Motor neuron (in vitro differentiated cells): ENCODE results near the gene SLC45A1. TPM values are rescaled to one million over a fixed set of nuclear protein-coding genes. Genes with fewer than 3 reads are reported as not detected.

Experiments
- ATAC-seq, 8 experiments: fragments of 200-7000 bp; cut with Tn5 transposase; replicated peaks in 6 of 8; 2 replicates each; pipeline ENCODE4 v1.8.0; 2021; ENCODE audit warnings: mild to moderate bottlenecking in 8 of 8, moderate library complexity in 8 of 8
- H3K27ac ChIP-seq, 2 donors: fragments of 250-450 bp; sonication (Bioruptor Pico); 2 replicates each; pipeline ENCODE4 v1.9.0; 2021; ENCODE audit warnings: antibody characterized with exemption in 2 of 2, mild to moderate bottlenecking in 2 of 2, moderate library complexity in 1 of 2
- H3K4me1 ChIP-seq, 2 donors: fragments of 250-450 bp; sonication (Bioruptor Pico); replicated peaks in 1 of 2; 2 replicates each; pipeline ENCODE4 v1.6.1; 2021; ENCODE audit warnings: antibody characterized with exemption in 2 of 2, mild to moderate bottlenecking in 2 of 2, moderate library complexity in 1 of 2
- H3K4me3 ChIP-seq, 5 donors: fragments of 250-450 bp; sonication (Bioruptor Pico); 2 replicates each; pipeline ENCODE4 v1.9.0; 2021; ENCODE audit warnings: antibody characterized with exemption in 5 of 5, mild to moderate bottlenecking in 5 of 5, moderate library complexity in 4 of 5
- WGBS, 10 experiments: fragments of 450-650 bp; shearing (Covaris generic); methylation state at CpG; one replicate each; pipeline ENCODE4 v1.0.0; 2022; 5-methylcytosine and 5-hydroxymethylcytosine counted together
- in situ Hi-C, 9 experiments: fragments of 400-800 bp; cut with MboI; loops; one replicate each; pipeline ENCODE4 v1.15.0; 2021; ENCODE audit warnings: low sequenced_read_pairs in 9 of 9, low pct_unique_long_range_greater_than_20kb in 2 of 9; ENCODE audit not compliant: unreplicated experiment in 9 of 9
- total RNA-seq, 8 experiments: library from RNA; unstranded; fragments of 300-600 nt; gene quantifications; 2 replicates each; pipeline versions ENCODE4 v1.2.3 to v1.2.4, GENCODE V29; 2022

The SLC45A1 gene
- total RNA-seq, 8 experiments from 2014 or later: 0.17 to 8.4 (median 5.2) TPM

DNA sequence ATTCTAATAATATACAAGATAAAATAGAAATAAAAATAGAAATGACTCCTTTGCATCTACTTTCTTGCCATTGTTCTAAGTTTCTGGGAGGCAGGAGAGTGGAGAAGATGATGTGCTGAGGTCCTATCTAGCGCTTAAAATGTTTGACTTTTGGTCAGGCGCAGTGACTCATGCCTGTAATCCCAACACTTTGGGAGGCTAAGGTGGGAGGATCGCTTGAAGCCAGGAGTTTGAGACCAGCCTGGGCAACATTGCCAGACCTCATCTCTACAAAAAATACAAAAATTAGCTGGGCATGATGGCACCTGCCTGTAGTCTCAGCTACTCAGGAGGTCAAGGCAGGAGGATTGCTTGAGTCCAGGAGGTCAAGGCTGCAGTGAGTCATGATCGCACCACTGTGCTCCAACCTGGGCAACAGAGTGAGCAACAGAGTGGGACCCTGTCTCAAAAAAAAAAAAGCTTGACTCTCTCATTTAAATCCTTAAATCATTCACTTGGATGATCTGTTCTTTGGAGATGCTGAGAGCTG is 24.2 kb upstream of the SLC45A1 start:
- WGBS, 10 experiments: 81 to 100% (median 96%) methylated on average over 1 to 4 of the region's 4 CpGs; no CpG with 5 or more reads in 1 of the 10 experiments
- in situ Hi-C loops: no loop called here
- ATAC-seq: no peak
- Histone ChIP-seq H3K4me1 (peaks cover 0 to 2% of the 10 kb centered on the region in 2 donors), H3K4me3 (no peak overlapping the region), H3K27ac (no peak overlapping the region)

DNA sequence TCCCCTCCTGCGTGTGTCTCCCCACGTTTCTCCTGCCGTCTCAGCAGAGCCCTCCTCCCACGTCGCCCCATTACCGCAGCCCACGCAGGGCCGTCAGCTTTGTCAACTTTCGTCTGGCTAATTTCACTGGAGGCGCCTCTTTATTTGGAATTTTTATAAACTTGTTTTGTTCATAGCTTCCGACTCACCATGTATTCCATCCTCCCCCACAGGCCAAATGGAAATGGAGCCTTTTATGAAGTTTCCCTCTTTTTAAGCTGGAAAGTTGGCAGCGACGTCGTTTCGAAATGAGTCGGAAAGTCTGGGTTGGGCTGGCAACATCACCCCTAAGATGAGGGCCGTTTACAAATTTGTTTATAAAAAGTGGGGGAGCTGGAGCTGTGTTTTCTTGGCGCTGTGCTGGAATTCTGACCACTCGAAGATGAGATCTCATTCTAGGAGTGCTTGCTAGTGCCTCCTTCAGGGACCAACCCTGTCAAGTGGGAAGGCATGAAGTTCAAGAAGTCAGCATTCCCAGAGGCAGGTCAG is 23.7 kb upstream of the SLC45A1 start:
- no peak overlapping the region for H3K27ac ChIP-seq
- 40 to 94% (median 90%) methylated on average over 2 to 19 of the region's 19 CpGs for WGBS, 10 experiments
- H3K4me1 ChIP-seq: peaks cover 0 to 2% of the 10 kb centered on the region in 2 donors
- in situ Hi-C loops: no loop called here
- ATAC-seq: no peak
- H3K4me3 ChIP-seq: no peak overlapping the region

DNA sequence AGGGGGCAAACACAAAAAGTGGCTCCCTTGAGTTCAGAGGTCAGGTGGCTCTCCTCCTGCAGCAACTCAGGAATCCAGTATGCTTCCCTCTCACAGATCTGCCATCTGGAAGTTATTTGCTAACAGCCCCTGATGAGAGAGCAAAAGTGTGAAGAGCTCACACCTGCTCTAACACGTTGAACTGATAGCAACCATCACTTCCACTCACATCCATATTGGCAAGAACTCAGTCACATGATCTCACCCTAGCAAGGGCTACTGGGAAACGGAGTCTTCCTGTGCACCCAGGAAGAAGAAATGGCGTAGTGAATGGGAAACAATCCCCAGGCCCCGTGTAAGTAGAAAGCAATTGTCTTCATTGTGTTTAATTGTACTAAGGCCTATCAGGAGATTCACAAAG is 20.7 kb upstream of the SLC45A1 start:
- ATAC-seq: no peak
- 64 to 92% (median 77%) methylated on average over 2 to 4 of the region's 4 CpGs; no CpG with 5 or more reads in 4 of the 10 experiments for WGBS, 10 experiments
- H3K27ac ChIP-seq: no peak overlapping the region
- peaks cover 25 to 27% of the 10 kb centered on the region in 2 donors for H3K4me1 ChIP-seq
- H3K4me3 ChIP-seq: no peak overlapping the region
- in situ Hi-C loops: no loop called here

DNA sequence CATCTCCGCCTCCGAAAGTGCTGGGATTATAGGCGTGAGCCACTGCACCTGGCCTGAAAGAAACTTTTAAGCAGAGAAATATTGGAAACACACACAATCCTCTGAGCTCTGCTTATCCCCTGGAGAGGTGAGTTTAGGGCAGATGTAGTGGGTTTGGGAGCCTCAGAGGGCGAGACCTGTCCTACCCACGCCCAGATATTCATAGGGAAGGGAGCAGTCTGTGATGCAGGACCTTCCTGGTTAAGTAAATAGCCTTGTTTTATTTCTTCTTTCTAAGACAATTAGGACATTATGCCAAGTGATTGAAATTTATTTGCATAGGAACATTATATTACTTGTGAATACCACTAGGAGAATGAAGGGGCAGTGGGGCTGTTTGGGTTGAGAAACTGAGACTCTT is 18.0 kb upstream of the SLC45A1 start:
- WGBS, 10 experiments: 80 to 100% (median 96%) methylated on average over 1 to 5 of the region's 5 CpGs; no CpG with 5 or more reads in 3 of the 10 experiments
- no peak for ATAC-seq

DNA sequence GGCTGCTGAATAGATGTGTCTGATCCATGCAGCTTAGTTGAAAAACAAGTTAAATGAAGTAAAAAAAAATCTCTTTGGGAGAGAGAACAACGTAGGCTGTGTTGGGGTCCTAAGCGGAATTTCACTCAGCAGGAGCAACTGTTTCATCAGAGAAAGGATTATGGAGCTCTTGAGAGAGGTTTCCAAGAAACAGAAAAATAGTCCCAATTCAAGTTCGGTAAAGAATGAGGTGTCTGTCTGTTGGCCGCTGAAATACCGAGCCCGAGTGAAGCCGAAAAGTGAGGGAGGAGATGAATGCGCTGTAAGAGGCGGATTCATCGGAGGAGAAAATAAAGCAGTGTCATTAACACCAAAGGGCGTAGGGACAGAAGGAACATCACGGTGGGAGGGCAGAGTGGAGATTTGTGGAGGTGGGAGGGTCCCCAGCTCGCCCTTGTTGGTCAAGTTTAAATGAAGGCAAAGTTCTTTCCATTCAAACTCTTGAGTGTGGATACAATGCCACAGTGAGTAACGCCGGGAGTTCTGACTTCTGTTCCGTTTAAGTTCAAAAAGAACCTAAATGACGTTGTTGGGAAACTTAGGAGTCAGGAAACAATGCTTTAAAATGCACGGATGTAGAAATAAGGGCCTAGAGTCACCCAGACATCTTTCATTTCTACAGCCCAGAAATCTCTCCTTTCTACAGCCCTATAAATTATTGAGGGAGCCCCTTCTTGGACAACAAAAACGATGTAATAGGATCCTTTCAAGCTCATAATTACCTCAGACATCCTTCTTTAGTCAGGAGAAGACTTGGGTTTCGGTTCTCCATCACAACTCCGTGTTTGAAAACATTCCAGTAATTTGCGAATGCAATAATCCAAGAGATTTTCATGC is 15.6 kb upstream of the SLC45A1 start:
- Histone ChIP-seq H3K4me3 (no peak overlapping the region), H3K4me1 (peaks cover 32 to 38% of the 10 kb centered on the region in 2 donors), H3K27ac (peak overlapping the region in 1 of 2 donors; percentile 16)
- WGBS, 10 experiments: 0 to 81% (median 20%) methylated on average over 2 to 22 of the region's 22 CpGs
- ATAC-seq: peak in 5 of 8 experiments; percentile 85 to 94 (median 90)
- in situ Hi-C loops: loop anchor here in 5 of 9 experiments (25.0 kb wide), 4 partner anchors 265 to 640 kb away; partner anchors contain the start of gene ERRFI1 (in 1 of the 5)

More for the DNA sequence above, 18.0 kb upstream of the SLC45A1 start:
- no peak overlapping the region for H3K4me3 ChIP-seq
- in situ Hi-C loops: loop anchor here in 5 of 9 experiments (25.0 kb wide), 4 partner anchors 263 to 638 kb away; partner anchors contain the start of gene ERRFI1 (in 1 of the 5)
- H3K27ac ChIP-seq: no peak overlapping the region
- H3K4me1 ChIP-seq: peaks cover 34 to 38% of the 10 kb centered on the region in 2 donors

DNA sequence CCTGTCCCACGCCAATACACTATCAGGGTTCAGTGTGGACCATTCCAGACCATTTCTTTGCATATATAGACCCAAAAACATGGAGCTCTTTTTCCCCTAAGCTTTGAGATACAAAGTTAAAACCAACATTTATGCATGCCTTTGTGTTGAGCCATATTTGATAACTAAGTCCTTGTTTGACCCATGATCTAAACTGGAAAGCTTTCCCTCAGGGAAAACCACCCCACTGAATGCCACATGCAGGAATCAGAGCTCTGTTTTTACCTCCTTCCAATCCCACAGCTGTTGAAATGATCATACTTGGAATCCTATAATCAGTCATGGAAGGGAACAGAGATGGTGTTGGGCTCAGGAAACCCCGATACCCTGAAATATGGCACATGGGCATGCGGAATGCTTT is 14.8 kb upstream of the SLC45A1 start:
- Histone ChIP-seq H3K4me3 (no peak overlapping the region), H3K4me1 (peaks cover 32 to 38% of the 10 kb centered on the region in 2 donors), H3K27ac (no peak overlapping the region)
- ATAC-seq: peak in 1 of 8 experiments; percentile 27
- 79 to 100% (median 96%) methylated on average over 1 to 3 of the region's 3 CpGs; no CpG with 5 or more reads in 1 of the 10 experiments for WGBS, 10 experiments
- in situ Hi-C loops: loop anchor here in 5 of 9 experiments (25.0 kb wide), 4 partner anchors 266 to 641 kb away; partner anchors contain the start of gene ERRFI1 (in 1 of the 5)

DNA sequence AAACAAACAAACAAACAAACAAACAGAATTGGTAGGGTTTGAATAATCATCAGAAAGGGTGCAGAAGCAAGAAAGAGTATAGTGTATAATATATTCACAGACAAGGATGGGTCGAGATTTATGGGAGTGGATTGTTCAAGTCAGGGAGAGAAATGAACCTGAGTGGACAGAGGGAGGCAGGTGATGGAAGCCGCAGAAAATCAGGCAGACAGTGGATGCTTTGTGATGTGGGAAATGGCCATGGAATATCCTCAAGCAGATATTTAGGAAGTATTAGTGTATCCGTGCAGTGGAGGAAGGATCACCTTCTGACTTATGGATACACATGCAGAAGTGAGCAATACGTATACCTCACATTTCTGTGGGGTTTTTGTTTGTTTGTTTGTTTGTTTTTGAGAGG is 14.0 kb upstream of the SLC45A1 start:
- Histone ChIP-seq H3K4me3 (no peak overlapping the region), H3K27ac (no peak overlapping the region), H3K4me1 (peaks cover 32 to 38% of the 10 kb centered on the region in 2 donors)
- in situ Hi-C loops: loop anchor here in 5 of 9 experiments (25.0 kb wide), 4 partner anchors 267 to 642 kb away; partner anchors contain the start of gene ERRFI1 (in 1 of the 5)
- ATAC-seq: no peak
- WGBS, 10 experiments: 29 to 100% (median 83%) methylated on average over 1 to 4 of the region's 4 CpGs; no CpG with 5 or more reads in 1 of the 10 experiments

DNA sequence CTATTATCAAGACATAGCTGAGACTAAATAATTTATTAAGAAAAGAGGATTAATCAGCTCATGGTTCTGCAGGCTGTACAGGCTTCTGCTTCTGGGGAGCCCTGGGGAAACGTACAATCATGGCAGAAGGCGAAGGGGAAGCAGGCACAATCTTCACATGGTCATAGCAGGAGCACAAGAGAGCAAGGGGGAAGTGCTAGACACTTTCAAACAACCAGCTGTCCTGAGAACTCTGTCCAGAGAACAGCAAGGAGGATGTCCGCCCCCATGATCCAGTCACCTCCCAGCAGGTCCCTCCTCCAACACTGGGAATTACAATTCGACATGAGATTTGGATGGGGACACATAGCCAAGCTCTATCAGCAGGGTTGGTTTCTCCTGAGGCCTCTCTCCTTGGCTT is 10.3 kb upstream of the SLC45A1 start:
- 17 to 100% (median 81%) methylated on average over 1 to 4 of the region's 4 CpGs; no CpG with 5 or more reads in 2 of the 10 experiments for WGBS, 10 experiments

DNA sequence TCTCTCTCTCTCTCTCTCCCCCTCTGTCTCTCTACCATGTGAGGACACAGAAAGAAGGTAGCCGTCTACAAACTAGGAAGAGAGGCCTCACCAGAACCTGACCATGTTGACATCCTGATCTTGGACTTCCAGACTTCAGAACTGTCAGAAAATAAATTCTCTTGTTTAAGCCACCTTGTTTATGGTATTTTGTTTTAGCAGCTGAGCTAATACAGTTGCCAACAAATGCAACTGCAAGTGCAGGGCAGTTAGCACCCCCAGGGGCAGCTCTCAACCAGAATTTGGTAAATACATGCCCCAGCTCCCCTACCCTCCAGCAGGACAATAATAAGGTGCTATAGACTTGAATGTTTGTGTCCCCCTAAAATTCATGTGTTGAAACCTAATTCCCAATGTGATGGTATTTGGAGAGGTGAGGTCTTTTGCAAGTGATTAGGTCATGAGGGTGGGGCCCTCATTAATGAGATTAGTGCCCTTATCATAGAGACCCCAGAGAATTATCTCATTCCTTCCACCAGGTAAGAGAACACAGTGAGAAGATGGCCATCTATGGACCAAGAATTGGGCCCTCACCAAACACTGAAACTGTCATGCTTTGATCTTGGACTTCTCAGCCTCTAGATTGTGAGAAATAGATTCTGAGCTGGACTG is 6.7 kb upstream of the SLC45A1 start:
- 40 to 88% (median 75%) methylated on average over 1 of the region's 1 CpG; no CpG with 5 or more reads in 7 of the 10 experiments for WGBS, 10 experiments
- Histone ChIP-seq H3K4me1 (peaks cover 15 to 17% of the 10 kb centered on the region in 2 donors), H3K4me3 (no peak overlapping the region), H3K27ac (no peak overlapping the region)
- ATAC-seq: no peak
- in situ Hi-C loops: loop anchor here (10.0 to 25.0 kb wide), 7 partner anchors 274 to 649 kb away; partner anchors contain the start of gene ERRFI1 (in 1 of the 9)

More for the DNA sequence above, 10.3 kb upstream of the SLC45A1 start:
- in situ Hi-C loops: loop anchor here in 5 of 9 experiments (25.0 kb wide), 4 partner anchors 270 to 645 kb away; partner anchors contain the start of gene ERRFI1 (in 1 of the 5)
- Histone ChIP-seq H3K4me1 (peaks cover 5 to 8% of the 10 kb centered on the region in 2 donors), H3K4me3 (no peak overlapping the region), H3K27ac (no peak overlapping the region)
- no peak for ATAC-seq

DNA sequence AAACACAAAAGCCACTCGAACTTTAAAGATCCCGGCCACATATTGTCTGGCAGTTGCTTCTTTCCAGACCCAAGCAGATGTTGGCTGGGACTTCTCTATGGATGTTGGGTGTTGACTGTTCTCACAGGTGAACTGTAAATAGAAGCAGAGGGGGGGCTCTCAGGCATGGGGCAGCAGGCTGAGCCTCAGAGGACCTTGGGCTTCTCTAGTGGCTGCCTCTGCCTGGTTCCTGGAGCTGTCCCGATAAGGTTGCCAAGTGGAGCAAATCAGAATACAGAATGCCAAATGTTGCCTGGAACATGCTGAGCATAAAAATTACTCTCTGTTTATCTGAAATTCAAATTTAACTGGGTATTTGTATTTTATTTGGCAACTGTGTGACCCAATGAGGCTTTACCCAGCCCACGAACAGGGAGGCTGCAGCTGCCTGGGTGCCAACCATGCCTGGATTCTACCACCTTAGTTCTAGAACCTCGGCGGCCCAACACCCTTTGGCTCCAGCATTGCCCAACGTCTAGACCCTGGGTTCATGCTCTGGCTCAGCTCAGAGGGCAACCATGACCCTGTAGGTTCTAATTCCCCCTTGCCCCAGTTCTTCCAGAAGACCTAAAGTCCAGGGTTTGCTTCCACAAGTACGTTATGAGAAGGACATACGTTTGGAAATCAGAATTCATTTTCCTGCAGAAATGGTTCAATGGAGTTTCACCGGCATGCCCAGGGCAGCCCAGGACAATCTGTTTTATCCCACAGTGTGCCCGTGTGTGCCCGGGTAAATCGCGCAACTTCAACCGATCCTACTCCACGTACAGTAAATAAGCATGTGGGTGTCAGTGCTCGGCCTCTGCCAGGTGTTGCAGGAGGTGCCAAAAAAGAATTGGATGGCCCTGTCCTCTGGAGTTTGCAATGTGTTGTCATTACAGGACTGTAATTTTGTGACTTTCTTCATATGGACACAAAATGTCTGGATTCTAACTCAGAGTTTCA is 5.4 kb upstream of the SLC45A1 start:
- H3K4me3 ChIP-seq: no peak overlapping the region
- WGBS, 10 experiments: 7 to 100% (median 85%) methylated on average over 1 to 17 of the region's 17 CpGs; no CpG with 5 or more reads in 1 of the 10 experiments
- peaks cover 15 to 17% of the 10 kb centered on the region in 2 donors for H3K4me1 ChIP-seq
- no peak overlapping the region for H3K27ac ChIP-seq
- ATAC-seq: no peak
- in situ Hi-C loops: loop anchor here (10.0 to 25.0 kb wide), 7 partner anchors 275 to 650 kb away; partner anchors contain the start of gene ERRFI1 (in 1 of the 9)

DNA sequence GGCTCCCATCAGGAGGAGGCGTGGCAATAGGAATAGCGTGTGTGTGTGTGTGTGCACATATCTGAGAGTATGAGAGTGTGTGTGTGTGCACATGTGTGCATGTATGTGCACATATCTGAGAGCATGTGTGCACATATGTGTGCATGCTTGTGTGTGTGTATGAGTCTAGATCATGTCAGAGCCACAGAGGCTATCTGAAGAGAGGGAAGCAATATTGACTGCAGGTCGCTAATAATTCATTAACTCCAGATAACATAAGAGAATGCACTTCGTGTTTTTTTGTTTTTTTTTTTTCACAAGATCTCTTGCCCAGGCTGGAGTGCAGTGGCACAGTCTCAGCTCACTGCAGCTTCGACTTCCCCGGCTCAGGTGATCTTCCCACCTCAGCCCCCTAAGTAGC is 4.7 kb upstream of the SLC45A1 start:
- WGBS, 10 experiments: 73 to 100% (median 94%) methylated on average over 2 to 6 of the region's 6 CpGs; no CpG with 5 or more reads in 3 of the 10 experiments
- in situ Hi-C loops: loop anchor here (10.0 to 25.0 kb wide), 7 partner anchors 276 to 651 kb away; partner anchors contain the start of gene ERRFI1 (in 1 of the 9)
- no peak for ATAC-seq

More for the DNA sequence above, 4.7 kb upstream of the SLC45A1 start:
- no peak overlapping the region for H3K4me3 ChIP-seq
- peaks cover 15 to 17% of the 10 kb centered on the region in 2 donors for H3K4me1 ChIP-seq
- H3K27ac ChIP-seq: no peak overlapping the region
